ENCODE data around the gene QRICH2. TPM values are rescaled to one million over a fixed set of nuclear protein-coding genes. Genes with fewer than 3 reads are reported as not detected.

The QRICH2 gene
- total and polyA plus RNA-seq, 9 of the 15 experiments (the other 6 are each of a cell fraction or from before 2014, with no cell fraction given), result 0.03 to 1.6 (median 0.81) TPM

- no peak for TF ChIP-seq SP2 (IDR thresholded peaks at IDR 0.05; ENCODE audit: extremely low read depth, low read depth, low read length, poor library complexity, severe bottlenecking)
- TF ChIP-seq NELFE (IDR thresholded peaks at IDR 0.05; ENCODE audit: insufficient read depth, insufficient read length), result no peak
- peak; percentile 33 for TF ChIP-seq DACH1 (IDR thresholded peaks at IDR 0.05; ENCODE audit: partially characterized antibody)
- no peak for TF ChIP-seq SRSF1 (IDR thresholded peaks at IDR 0.05; ENCODE audit: low read depth, low read length)
- peak; percentile 66 for TF ChIP-seq KDM5B (IDR thresholded peaks at IDR 0.05; ENCODE audit: insufficient replicate concordance, low read depth, low read length)
- no peak for TF ChIP-seq ZNF311 (CRISPR knock-in tag; IDR thresholded peaks at IDR 0.05)
- no peak for TF ChIP-seq RUNX1 (IDR thresholded peaks at IDR 0.05; ENCODE audit: low read depth)
- no peak for TF ChIP-seq SNRNP70 (optimal IDR thresholded peaks at IDR 0.05; ENCODE audit: low read depth, low read length)
- TF ChIP-seq CHD2 (IDR thresholded peaks at IDR 0.05; ENCODE audit: low read depth, low read length), result no peak
- TF ChIP-seq STAT5A (IDR thresholded peaks at IDR 0.05; ENCODE audit: borderline replicate concordance, low read length), result no peak
- no peak for TF ChIP-seq FOXO4 (CRISPR knock-in tag; IDR thresholded peaks at IDR 0.05)
- TF ChIP-seq MBD2 (IDR thresholded peaks at IDR 0.05; ENCODE audit: borderline replicate concordance, low read depth), result no peak
- peak; percentile 27 for TF ChIP-seq MEIS2 (IDR thresholded peaks at IDR 0.05; ENCODE audit: partially characterized antibody)
- no peak for TF ChIP-seq ZKSCAN8 (CRISPR knock-in tag; IDR thresholded peaks at IDR 0.05)
- no peak for TF ChIP-seq KAT7 (CRISPR knock-in tag; IDR thresholded peaks at IDR 0.05; ENCODE audit: borderline replicate concordance)
- no peak for TF ChIP-seq ZNF124 (CRISPR knock-in tag; IDR thresholded peaks at IDR 0.05)
- TF ChIP-seq ZBTB2 (IDR thresholded peaks at IDR 0.05), result no peak
- TF ChIP-seq ESRRB (CRISPR knock-in tag; IDR thresholded peaks at IDR 0.05; ENCODE audit: borderline replicate concordance), result no peak
- no peak for TF ChIP-seq CBX5 (IDR thresholded peaks at IDR 0.05; ENCODE audit: borderline replicate concordance, low read depth)
- no peak for TF ChIP-seq PCBP2 (IDR thresholded peaks at IDR 0.05; ENCODE audit: low read depth, low read length, poor library complexity, severe bottlenecking)
- no peak for TF ChIP-seq TEAD1 (CRISPR knock-in tag; IDR thresholded peaks at IDR 0.05)
- no peak for TF ChIP-seq PHF21A (IDR thresholded peaks at IDR 0.05; ENCODE audit: borderline replicate concordance, low read depth)
- TF ChIP-seq ASH1L (IDR thresholded peaks at IDR 0.05; ENCODE audit: borderline replicate concordance, low read depth, partially characterized antibody), result no peak
- peak; percentile 47 to 51; a peak in 3 of 4 replicates for TF ChIP-seq MNT (conservative IDR thresholded peaks at IDR 0.05)
Observed at GRCh38 chr17:76268015-76268749, 39.9 kb downstream of the QRICH2 start (continued).

All from K562 (cell line).